PFSK-1 (cell line): ENCODE measurements around the gene KMT2E.

Experiments used
- FOXP2 ChIP-seq: optimal IDR thresholded peaks from 2 replicates; pipeline ENCODE3; 2011; ENCODE audit warnings: borderline replicate concordance, control low read depth, inconsistent platforms; ENCODE audit not compliant: insufficient read depth; ENCODE audit errors: extremely low read length, extremely low read depth
- POLR2AphosphoS5 ChIP-seq: IDR thresholded peaks from 2 replicates; pipeline ENCODE4 v1.6.1; 2012; ENCODE audit warnings: low read depth, mild to moderate bottlenecking, control low read depth, low read length, moderate library complexity
- SIN3A ChIP-seq: IDR thresholded peaks from 2 replicates; pipeline ENCODE4 v1.6.1; 2012; ENCODE audit warnings: mild to moderate bottlenecking, low read length, moderate library complexity, borderline replicate concordance; ENCODE audit not compliant: insufficient read depth
- TAF1 ChIP-seq: IDR thresholded peaks from 2 replicates; pipeline ENCODE4 v1.6.1; 2012; ENCODE audit warnings: low read length, control low read depth, borderline replicate concordance; ENCODE audit not compliant: insufficient read depth
- TF ChIP-seq, protein P1 (sequence below), 2 experiments: IDR thresholded peaks; 2 replicates each; pipeline versions ENCODE4 v1.6.1 to v1.8.0; 2011 to 2012; ENCODE audit warnings: low read depth in 2 of 2, low read length in 2 of 2, control low read depth in 1 of 2, inconsistent platforms in 1 of 2, mild to moderate bottlenecking in 1 of 2, moderate library complexity in 1 of 2; ENCODE audit not compliant: insufficient read depth in 1 of 2

DNA sequence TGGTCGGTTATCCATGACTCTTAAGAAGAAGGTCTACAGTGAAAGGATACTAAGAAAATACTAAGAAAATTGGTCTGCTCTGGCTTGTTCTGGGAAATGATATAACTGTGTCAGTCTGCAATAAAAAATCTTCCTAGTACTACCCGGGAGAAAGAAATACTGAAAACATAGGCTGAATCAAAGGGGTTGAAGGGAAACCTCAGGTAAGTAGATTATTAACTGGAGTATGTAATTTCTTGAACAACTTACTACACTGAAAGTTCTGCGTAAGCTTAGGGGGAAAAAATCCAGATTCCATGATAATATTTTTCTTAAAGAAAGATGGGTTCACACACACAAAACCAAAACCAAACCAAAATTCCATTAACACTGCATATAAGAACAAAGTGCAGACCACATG, 143.3 kb downstream of the KMT2E start:
- TF ChIP-seq TAF1, result no peak
- TF ChIP-seq, protein P1, sequence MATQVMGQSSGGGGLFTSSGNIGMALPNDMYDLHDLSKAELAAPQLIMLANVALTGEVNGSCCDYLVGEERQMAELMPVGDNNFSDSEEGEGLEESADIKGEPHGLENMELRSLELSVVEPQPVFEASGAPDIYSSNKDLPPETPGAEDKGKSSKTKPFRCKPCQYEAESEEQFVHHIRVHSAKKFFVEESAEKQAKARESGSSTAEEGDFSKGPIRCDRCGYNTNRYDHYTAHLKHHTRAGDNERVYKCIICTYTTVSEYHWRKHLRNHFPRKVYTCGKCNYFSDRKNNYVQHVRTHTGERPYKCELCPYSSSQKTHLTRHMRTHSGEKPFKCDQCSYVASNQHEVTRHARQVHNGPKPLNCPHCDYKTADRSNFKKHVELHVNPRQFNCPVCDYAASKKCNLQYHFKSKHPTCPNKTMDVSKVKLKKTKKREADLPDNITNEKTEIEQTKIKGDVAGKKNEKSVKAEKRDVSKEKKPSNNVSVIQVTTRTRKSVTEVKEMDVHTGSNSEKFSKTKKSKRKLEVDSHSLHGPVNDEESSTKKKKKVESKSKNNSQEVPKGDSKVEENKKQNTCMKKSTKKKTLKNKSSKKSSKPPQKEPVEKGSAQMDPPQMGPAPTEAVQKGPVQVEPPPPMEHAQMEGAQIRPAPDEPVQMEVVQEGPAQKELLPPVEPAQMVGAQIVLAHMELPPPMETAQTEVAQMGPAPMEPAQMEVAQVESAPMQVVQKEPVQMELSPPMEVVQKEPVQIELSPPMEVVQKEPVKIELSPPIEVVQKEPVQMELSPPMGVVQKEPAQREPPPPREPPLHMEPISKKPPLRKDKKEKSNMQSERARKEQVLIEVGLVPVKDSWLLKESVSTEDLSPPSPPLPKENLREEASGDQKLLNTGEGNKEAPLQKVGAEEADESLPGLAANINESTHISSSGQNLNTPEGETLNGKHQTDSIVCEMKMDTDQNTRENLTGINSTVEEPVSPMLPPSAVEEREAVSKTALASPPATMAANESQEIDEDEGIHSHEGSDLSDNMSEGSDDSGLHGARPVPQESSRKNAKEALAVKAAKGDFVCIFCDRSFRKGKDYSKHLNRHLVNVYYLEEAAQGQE (IDR thresholded peaks at IDR 0.05; ENCODE audit: insufficient read depth in 1 of 2, low read depth in 2 of 2, low read length in 2 of 2), result no peak
- TF ChIP-seq POLR2AphosphoS5, result no peak
- TF ChIP-seq SIN3A, result no peak
- no peak for TF ChIP-seq FOXP2
